Activated CD4-positive, CD25-positive, alpha-beta regulatory T cell treated with anti-CD3 and anti-CD28 coated beads, Interleukin-2, amount 50 U/mL, for 72 hours (primary cell): ENCODE measurements around the gene LARGE1.

ENCODE experiments used
- DNase-seq: peaks from one replicate; pipeline ENCODE4 v3.0.0; 2021

The LARGE1 gene

GRCh38 chr22:33715237-33715985 lies 204.9 kb downstream of the LARGE1 start:
- DNase-seq: no peak

GRCh38 chr22:33710326-33710725 lies 209.9 kb downstream of the LARGE1 start:
- DNase-seq: no peak

GRCh38 chr22:33707581-33707980 lies 212.7 kb downstream of the LARGE1 start:
- no peak for DNase-seq

GRCh38 chr22:33706100-33706499 lies 214.2 kb downstream of the LARGE1 start:
- DNase-seq: no peak

GRCh38 chr22:33699176-33699575 lies 221.1 kb downstream of the LARGE1 start:
- no peak for DNase-seq

- DNase-seq: no peak
Observed at GRCh38 chr22:33697640-33698039, 222.6 kb downstream of the LARGE1 start.

- no peak for DNase-seq
Observed at GRCh38 chr22:33691057-33691630, 229.1 kb downstream of the LARGE1 start.

- DNase-seq: no peak
Observed at GRCh38 chr22:33688903-33689302, 231.4 kb downstream of the LARGE1 start.

GRCh38 chr22:33687464-33687863 lies 232.8 kb downstream of the LARGE1 start:
- DNase-seq: no peak

GRCh38 chr22:33684087-33684486 lies 236.2 kb downstream of the LARGE1 start:
- DNase-seq: no peak

- no peak for DNase-seq
Observed at GRCh38 chr22:33682927-33683326, 237.3 kb downstream of the LARGE1 start.

GRCh38 chr22:33680632-33681031 lies 239.6 kb downstream of the LARGE1 start:
- DNase-seq: no peak

- DNase-seq: no peak
Observed at GRCh38 chr22:33678523-33678922, 241.8 kb downstream of the LARGE1 start.

- no peak for DNase-seq
Observed at GRCh38 chr22:33677536-33677935, 242.7 kb downstream of the LARGE1 start.

- DNase-seq: no peak
Observed at GRCh38 chr22:33674357-33674756, 245.9 kb downstream of the LARGE1 start.

- DNase-seq: no peak
Observed at GRCh38 chr22:33669746-33670145, 250.5 kb downstream of the LARGE1 start.

- no peak for DNase-seq
Observed at GRCh38 chr22:33666961-33667619, 253.2 kb downstream of the LARGE1 start.

- DNase-seq: no peak
Observed at GRCh38 chr22:33666279-33666960, 253.9 kb downstream of the LARGE1 start.

GRCh38 chr22:33659448-33659847 lies 260.8 kb downstream of the LARGE1 start:
- DNase-seq: no peak

- no peak for DNase-seq
Observed at GRCh38 chr22:33658775-33659174, 261.5 kb downstream of the LARGE1 start.

- DNase-seq: no peak
Observed at GRCh38 chr22:33657670-33658069, 262.6 kb downstream of the LARGE1 start.

- no peak for DNase-seq
Observed at GRCh38 chr22:33656808-33657628, 263.3 kb downstream of the LARGE1 start.
